ENCODE results near the gene HHATL.

Gene HHATL

DNA sequence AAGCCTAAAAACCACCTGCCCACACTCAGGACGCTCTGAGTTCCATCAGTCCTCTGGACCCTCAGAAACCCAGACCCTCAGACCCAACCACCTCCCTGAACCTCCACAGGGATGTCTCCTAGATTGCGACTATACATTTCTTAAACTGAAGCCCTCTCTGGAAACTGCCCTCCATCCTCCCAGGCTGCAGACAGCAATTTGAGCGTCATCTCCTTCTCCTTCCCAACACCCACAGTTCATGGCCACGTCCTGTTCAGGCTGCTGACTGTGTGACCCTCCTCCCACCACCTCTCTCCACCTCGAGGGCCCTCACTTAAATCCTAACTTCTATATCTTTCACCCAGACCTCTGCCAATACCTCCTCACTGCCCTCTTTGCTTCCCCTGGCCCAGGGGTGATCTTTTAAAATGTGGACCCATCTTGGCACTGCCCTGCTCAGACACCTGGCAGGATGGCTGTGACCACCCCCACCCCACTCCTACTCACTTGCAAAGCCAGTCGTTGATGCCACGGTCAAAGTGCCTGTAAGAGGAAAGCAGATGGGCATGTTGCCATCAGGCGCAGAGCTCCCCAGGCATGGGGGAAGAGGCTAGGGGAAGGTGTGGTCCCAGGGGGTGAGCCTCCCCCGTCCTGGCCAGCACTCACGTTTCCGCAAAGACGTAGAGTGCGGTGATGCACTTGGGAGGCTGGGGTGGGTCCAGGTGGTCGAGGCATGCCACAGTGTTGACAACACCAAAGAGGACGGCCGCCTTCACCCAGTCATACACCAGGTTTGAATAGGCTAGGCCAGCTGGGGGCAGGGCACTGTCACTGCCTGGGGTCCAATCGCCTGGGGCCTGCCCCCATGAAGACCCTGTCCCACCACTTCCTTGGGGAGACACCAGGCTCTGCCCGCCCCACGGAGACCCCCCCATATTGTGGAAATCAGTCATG is 6.0 kb downstream of the HHATL start:
- no peak for DNase-seq

DNA sequence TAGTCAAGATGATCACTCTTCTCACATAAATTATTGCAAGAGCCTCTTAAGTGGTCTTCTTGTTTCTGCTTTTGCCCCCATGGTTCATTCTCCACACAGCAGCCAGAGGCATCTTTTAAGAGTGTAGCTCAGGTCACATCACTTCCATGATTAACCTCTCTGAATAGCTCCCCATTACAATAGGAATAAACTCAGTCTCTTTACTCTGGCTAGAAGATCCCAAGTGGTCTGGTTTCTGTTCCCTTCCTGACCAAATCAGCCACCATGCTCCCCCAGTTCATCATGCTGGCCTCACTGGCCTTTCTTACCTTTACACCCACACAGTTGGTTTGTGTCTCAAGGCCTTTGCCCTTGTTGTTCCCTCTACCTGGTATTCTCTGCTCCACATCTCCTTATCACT is 8.2 kb downstream of the HHATL start:
- DNase-seq = no peak

DNA sequence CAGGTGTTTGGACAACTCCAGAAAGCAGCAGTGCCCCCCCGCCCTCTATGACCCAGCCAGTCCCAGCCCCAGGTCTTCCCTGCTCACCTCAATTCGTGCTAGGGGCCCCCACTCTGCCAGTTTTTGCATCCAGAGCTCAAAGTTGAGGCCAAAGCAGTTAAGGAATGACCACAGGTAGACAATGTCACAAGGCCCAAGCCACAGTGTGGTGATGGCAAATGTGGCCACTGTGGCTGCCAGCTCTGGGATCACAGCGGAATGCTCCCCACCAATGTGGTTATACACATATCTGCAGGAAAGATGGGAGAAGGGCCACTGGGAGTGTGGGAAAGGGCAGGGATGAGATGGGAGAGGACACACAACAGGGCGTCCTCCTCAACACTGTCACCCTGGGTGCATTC is 9.1 kb downstream of the HHATL start:
- no peak for DNase-seq

DNA sequence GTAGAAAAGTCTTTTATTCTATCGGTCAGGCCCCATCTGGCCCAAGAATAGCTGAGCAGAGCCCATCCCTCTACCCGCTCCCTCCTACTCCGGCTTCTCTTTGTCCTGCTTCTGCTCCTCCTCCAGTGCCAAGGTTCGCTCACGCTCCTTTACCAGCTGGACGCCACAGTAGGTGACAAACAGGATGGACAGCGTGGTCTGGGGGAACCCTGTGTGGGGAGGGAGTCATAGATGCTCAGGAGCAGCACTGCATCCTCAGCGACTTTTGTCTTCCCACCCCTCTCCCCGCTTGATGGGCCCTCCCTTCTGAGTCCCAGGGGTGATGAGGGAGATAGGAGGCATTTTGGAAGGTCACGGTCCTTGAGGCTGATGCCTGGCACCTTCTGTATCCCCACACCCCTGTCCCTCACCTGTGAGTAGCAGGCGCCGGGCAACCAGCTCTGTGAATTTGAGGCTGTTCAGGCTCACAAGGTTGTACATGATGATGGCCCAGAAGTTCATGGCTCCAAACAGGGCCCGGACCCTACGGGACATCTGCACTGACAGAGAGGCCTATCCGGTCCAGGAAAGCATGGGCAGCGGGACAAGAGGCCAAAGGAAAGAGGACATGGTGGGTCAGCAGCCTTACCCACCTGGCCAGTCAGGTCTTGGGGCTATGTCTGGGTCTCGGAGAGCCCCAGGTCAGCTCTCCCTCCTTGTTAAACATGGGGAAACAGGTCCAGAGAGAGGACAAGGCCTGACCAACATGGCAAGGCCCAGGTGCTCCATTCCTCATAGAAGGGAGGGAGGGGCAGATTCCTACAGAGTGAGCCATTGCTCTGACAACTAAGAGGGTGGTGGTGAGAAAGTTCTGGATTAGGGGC is 9.7 kb downstream of the HHATL start:
- DNase-seq = no peak

GRCh38 chr3:42691816-42692666 is 10.6 kb downstream of the HHATL start:
- no peak for DNase-seq

- DNase-seq = no peak
These were observed 11.6 kb downstream of the HHATL start for GRCh38 chr3:42690766-42691680.

GRCh38 chr3:42690191-42690590 is 12.4 kb downstream of the HHATL start:
- no peak for DNase-seq

- no peak for DNase-seq
These were observed 13.1 kb downstream of the HHATL start for GRCh38 chr3:42689421-42690014.

DNA sequence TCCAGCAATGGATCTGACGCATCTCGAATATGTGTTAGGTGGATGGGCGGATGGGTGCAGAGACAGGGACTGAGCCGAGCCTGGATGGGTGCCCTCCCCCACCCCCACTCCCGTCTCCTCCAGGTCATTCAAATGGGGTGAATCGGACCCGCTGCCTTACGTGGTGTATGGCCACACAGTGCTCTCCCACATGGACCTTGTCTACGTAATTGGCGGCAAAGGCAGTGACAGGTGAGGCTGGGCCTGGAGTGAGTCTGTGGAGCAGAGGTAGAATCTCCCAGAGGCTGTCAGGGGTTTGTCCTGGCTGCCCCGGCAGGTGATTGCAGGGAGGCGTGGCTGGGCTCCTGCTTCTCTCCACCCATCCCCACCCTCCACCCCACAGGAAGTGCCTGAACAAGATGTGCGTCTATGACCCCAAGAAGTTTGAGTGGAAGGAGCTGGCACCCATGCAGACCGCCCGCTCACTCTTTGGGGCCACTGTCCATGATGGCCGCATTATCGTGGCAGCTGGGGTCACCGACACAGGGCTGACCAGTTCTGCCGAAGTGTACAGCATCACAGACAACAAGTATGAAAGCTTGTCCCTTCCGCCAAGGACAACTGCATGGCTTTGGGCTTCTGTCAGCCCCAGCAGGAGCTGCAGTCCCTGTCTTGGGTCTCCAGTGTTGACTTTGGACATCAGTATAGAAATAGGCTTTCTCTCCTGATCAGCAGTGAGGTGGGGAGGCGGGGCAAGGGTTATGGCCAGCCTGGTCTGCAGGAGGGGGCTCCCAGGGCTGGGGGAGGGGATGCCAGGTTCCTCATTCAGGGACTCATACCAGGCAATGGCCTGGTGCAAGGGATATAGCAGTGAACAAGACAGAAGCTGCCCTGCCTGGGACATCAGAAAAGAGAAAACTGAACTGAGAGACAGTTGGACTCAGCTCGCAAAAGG is 13.8 kb downstream of the HHATL start:
- DNase-seq = no peak

DNA sequence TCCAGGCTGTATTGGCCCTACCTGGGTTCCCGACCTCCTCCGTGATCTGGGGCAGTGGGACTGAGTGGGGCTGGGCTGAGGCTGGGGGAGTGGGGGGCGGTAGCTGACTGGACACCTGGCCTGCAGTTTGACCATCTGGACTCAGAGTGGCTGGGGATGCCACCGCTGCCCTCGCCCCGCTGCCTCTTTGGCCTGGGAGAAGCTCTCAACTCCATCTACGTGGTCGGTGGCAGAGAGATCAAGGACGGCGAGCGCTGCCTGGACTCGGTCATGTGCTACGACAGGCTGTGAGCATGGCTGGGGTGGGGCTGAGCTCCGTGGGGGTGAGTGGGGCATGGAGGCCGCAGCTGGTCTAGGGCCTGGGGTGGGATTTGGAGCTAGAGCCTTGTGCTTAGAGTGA is 14.6 kb downstream of the HHATL start:
- no peak for DNase-seq

DNA sequence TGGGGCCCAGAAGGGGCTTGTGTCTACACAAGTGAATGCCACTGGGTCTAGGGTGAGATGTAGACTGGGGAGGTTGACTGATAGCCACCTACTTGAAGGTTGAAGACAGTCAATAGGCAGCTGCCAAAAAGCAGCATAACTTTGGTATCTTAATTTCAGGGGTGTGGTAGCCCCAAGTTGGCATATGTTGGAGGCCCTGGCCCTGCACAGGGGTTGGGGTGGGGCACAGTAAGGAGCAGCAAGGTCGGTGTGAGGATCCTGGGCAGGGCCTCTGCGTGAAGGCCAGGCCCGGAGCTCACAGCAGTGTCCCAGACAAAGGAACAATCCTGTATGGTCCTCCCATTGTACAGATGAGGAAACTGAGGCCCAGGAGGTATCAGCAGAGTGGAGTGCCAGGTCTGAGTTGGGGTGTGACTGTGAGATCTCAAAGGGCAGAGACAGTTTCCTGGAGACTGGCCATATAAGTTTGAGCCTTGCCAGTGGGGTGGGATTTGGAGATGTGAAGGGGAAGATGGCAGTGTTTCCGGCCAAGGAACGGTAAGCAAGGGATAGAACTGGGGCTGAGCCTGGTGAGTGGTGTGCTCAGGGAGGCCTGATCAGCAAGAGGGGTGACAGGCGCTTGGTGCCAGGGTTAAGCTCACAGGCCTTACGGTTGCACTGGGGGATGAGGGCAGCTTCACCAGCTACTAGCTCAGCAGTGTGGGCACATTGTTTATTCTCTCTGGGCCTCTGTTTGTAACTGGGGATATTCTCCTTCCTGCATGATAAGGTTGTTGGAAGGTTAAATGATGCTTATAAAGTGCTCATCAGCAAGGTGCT is 15.6 kb downstream of the HHATL start:
- no peak for DNase-seq

- no peak for DNase-seq
These were observed 16.4 kb downstream of the HHATL start for GRCh38 chr3:42685891-42686820.

DNA sequence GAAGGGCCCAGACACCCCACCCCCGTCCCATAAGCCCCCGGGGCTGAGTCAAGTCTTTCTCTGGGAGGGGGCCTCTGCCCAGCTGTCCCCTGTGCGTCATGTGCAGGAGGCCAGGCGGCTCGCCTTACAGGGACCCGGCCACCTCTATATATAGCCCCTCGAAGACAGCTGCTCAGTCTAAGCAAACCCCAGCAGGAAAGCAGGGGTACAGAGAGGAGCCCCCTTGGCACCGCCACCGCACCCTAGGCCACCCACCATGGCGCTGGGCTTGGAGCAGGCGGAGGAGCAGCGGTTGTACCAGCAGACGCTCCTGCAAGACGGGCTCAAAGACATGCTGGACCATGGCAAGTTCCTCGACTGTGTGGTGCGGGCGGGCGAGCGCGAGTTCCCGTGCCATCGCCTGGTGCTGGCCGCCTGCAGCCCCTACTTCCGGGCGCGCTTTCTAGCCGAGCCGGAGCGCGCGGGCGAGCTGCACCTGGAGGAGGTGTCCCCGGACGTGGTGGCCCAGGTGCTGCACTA is 17.2 kb downstream of the HHATL start, which contains the start of gene KLHL40:
Gene KLHL40, plus strand, starts transcription at position 175 of the 519 bp plus-strand sequence. Its CDS starts 82 bp downstream, at position 257.
- no peak for DNase-seq

DNA sequence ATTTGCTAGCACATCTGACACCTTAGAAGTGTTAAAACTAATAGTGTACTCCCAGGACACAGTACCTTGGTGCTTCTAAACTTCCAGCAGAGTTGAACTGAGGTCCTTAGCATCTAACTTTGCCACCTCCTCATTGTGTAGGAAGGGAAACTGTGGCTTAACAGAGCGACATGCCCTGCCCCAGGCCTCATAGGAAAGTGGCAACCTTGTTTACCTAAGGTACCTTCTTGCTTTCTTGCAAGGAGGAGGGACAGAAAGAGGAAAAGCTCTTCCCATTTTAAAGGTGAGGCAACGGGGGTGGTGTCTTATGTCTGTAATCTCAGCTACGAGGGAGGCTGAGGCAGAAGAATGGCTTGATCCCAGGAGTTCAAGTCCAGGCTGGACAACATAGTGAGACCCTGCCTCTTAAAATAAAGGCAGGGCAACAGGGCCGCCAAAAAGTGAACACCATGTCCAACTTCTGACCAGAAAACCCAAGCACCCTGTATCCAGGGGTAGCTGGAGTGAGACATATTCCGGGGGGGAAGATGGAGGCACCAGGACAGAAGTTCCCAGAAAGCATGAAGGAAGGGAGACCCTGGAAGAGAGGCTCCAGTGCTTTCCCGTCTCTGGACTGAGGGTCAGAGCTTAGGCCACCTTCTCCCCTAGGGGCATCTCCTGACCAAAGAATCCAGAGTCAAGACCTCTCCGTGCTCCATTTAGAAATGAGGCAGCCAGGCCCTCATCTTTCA is 17.8 kb downstream of the HHATL start:
- DNase-seq = no peak

DNA sequence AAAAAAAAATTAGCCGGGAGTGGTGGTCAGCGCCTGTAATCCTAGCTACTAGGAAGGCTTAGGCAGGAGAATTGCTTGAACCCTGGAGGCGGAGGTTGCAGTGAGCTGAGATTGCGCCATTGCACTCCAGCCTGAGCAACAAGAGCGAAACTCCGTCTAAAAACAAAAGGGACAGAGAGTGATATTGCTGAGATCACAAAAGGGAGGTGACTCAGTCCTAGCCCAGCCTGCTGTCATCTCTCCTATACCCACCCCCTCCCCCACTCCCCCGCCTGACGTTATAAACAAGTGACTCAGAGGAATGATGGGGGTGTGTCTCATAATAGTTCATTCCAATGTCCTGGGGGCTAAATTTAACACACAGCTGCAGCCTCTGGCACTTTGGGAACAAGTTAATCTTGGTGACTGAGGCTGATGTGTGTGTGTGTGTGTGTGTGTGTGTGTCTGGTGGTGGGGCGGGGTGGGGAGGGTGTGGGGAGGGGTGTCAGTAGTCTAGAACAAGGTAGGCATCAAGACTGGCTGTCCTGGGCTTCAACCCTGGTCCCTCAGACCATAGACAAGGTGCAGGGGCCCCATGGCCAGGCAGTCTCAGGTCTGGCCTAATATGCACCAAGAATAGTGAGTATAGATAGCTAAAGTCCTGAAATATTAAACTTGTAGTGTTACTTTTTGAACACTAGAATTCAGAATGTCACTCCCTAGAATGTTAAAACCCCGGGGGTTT is 18.6 kb downstream of the HHATL start:
- no peak for DNase-seq
